ENCODE measurements around the gene ZFP36L1.
"Not testable (repeated sequence)": the region's sequence is repeated elsewhere in the genome, so short reads cannot be mapped to it uniquely, and the experiment has no call there.

ZFP36L1 gene

GRCh38 chr14:68779761-68780323 lies 13.0 kb downstream of the ZFP36L1 start:
- H3K27me3 ChIP-seq (ENCODE audit: low read depth): no peaks in the 10 kb centered on the region
- H3K4me3 ChIP-seq: no peak overlapping the region
- H3K36me3 ChIP-seq (replicated peaks): no peaks in the 10 kb centered on the region
- no peak for DNase-seq (ENCODE audit: low spot score in 2 of 2)
- H3K4me1 ChIP-seq: peaks cover 9% of the 10 kb centered on the region
- in situ Hi-C loops (cut with MboI; ENCODE audit: low sequenced_read_pairs): no loop called here
- no peaks in the 10 kb centered on the region for H3K9me3 ChIP-seq

- no peak for DNase-seq (ENCODE audit: low spot score in 2 of 2)
- Histone ChIP-seq H3K9me3 (no peaks in the 10 kb centered on the region), H3K4me3 (no peak overlapping the region), H3K36me3 (replicated peaks) (no peaks in the 10 kb centered on the region), H3K4me1 (peaks cover 9% of the 10 kb centered on the region), H3K27me3 (ENCODE audit: low read depth) (no peaks in the 10 kb centered on the region)
- in situ Hi-C loops (cut with MboI; ENCODE audit: low sequenced_read_pairs): no loop called here
These were observed 15.2 kb downstream of the ZFP36L1 start for GRCh38 chr14:68777644-68778043.

GRCh38 chr14:68775614-68776126 lies 17.2 kb downstream of the ZFP36L1 start:
- Histone ChIP-seq H3K4me3 (no peak overlapping the region), H3K36me3 (replicated peaks) (no peaks in the 10 kb centered on the region), H3K27me3 (ENCODE audit: low read depth) (no peaks in the 10 kb centered on the region), H3K9me3 (no peaks in the 10 kb centered on the region), H3K4me1 (peaks cover 9% of the 10 kb centered on the region)
- in situ Hi-C loops (cut with MboI; ENCODE audit: low sequenced_read_pairs): no loop called here
- DNase-seq (ENCODE audit: low spot score in 2 of 2): no peak

DNA sequence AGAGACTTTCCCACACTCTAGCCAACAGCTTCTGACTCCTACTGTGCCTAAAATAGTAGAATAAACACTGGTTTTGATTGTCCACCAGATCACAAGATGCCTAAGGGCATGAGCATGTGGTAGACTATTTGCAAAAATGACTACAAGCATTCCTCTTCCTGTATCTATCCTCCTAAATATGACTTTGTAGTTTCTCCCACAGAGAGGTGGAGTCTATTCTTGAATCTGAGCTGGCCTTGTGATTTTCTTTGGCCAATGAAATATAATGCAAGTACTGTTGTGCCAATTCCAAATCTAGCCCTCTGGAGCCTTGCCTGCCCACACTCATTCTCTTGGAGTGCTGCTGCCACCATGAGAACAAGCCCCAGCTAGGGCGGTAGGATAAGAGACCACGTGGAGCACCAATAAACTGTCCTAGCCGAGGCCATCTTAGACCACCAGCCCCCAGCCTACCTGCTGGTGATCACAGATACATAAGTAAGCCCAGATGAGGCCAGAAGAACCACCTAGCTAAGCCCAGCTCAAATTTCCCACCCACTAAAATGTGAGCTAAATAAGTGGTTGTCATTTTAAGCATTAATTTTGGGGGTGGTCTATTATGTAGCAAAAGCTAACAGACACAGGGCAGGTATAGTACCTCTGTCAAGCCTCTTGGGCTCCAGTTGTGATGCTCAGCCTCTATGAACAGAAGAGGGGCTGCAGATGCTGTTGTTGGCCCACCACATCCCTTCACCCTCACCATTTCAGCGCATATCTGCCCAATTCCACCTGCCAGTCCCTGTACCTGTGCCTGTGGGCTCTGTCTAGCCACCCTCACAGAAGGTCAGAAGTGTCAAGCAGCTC lies 17.9 kb downstream of the ZFP36L1 start:
- no peaks in the 10 kb centered on the region for H3K36me3 ChIP-seq (replicated peaks)
- no peaks in the 10 kb centered on the region for H3K27me3 ChIP-seq (ENCODE audit: low read depth)
- H3K9me3 ChIP-seq: no peaks in the 10 kb centered on the region
- no peak for DNase-seq (ENCODE audit: low spot score in 2 of 2)
- peaks cover 9% of the 10 kb centered on the region for H3K4me1 ChIP-seq
- H3K4me3 ChIP-seq: no peak overlapping the region
- in situ Hi-C loops (cut with MboI; ENCODE audit: low sequenced_read_pairs): no loop called here

GRCh38 chr14:68772761-68773381 lies 20.0 kb downstream of the ZFP36L1 start:
- Histone ChIP-seq H3K27me3 (ENCODE audit: low read depth) (no peaks in the 10 kb centered on the region), H3K36me3 (replicated peaks) (no peaks in the 10 kb centered on the region), H3K4me1 (no peaks in the 10 kb centered on the region), H3K4me3 (no peak overlapping the region), H3K9me3 (no peaks in the 10 kb centered on the region)
- no peak for DNase-seq (ENCODE audit: low spot score in 2 of 2)
- in situ Hi-C loops (cut with MboI; ENCODE audit: low sequenced_read_pairs): no loop called here

DNA sequence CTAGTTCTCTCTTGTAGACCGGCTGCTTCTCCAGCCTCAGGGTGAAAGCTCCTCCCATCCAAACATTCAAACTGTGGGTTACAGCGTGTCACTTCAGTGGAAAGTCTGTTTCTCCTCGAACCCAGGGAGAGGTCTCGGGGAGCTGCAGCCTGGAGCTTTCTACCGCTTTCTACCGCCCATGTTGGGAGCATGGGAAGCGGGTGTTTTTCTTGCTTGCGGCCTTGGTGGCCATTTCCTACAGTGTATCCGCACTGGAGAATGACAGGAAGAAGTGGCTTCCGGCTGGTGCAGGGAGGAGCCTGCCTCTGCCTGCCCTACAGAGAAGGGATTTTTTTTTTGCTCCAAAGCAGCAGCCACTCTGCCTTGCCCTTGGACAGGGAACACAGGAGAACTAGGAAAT lies 21.2 kb downstream of the ZFP36L1 start:
- no peak for DNase-seq (ENCODE audit: low spot score in 2 of 2)
- Histone ChIP-seq H3K4me1 (no peaks in the 10 kb centered on the region), H3K27me3 (ENCODE audit: low read depth) (no peaks in the 10 kb centered on the region), H3K9me3 (no peaks in the 10 kb centered on the region), H3K36me3 (replicated peaks) (no peaks in the 10 kb centered on the region), H3K4me3 (no peak overlapping the region)
- in situ Hi-C loops (cut with MboI; ENCODE audit: low sequenced_read_pairs): no loop called here

DNA sequence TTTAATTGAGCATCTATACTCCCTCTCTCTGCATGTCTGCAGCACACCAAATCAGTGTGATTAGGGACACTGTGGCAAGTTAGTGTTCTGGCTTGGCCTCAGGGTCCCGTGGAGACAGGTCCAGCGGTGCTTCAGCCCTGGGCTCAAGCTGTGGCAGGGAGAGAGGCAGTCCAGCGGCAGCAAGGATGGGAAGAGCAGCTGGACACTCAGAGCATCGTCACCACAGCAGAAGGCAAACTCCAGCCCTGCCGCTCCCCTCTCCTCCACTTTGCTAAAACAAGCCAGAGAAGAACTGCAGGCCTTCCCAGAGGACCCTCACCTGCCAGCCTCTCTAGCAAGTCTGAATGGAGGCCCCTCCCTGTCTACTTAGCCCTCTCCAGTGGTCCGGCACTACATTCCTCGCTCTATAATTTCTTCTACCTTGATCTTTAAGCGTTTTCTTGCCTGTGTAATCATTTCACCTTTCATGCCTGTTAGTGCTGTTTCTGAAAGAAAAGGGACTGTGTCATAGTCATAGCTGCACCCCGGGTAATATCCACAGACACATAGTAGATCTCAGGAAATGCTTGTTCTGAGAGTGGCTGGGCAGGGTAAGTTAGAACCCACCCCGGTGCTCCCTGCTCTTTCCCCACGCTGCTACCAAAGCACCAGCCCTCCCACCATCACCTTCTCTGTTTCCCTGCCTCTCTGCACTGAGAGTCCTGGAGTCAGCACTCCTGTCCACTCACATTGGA lies 22.1 kb downstream of the ZFP36L1 start:
- H3K27me3 ChIP-seq (ENCODE audit: low read depth): no peaks in the 10 kb centered on the region
- H3K36me3 ChIP-seq (replicated peaks): no peaks in the 10 kb centered on the region
- no peak for DNase-seq (ENCODE audit: low spot score in 2 of 2)
- in situ Hi-C loops (cut with MboI; ENCODE audit: low sequenced_read_pairs): no loop called here
- no peaks in the 10 kb centered on the region for H3K9me3 ChIP-seq
- H3K4me1 ChIP-seq: no peaks in the 10 kb centered on the region
- no peak overlapping the region for H3K4me3 ChIP-seq

DNA sequence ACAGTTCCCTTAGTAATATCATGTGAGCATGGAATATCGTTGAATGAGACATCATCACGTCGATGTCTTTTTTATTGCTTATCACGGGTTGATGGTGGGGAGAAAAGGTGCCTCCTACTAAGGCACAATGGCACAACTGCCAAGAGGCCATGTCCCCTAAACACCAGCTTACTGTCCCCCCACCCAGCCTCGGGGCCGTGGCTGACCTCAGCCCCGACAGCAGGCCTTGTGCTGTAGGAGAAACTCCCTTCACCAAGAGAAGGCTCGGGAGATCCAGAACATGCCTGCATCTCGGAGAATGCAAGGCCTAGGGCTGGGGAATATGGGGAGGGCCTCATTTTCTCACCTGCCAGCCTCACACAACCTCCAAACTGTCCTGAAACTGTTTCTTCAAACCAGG lies 22.8 kb downstream of the ZFP36L1 start:
- Histone ChIP-seq H3K36me3 (replicated peaks) (no peaks in the 10 kb centered on the region), H3K4me1 (no peaks in the 10 kb centered on the region), H3K9me3 (no peaks in the 10 kb centered on the region), H3K27me3 (ENCODE audit: low read depth) (no peaks in the 10 kb centered on the region), H3K4me3 (no peak overlapping the region)
- in situ Hi-C loops (cut with MboI; ENCODE audit: low sequenced_read_pairs): no loop called here
- no peak for DNase-seq (ENCODE audit: low spot score in 2 of 2)

- Histone ChIP-seq H3K4me1 (no peaks in the 10 kb centered on the region), H3K4me3 (no peak overlapping the region), H3K9me3 (no peaks in the 10 kb centered on the region), H3K27me3 (ENCODE audit: low read depth) (no peaks in the 10 kb centered on the region), H3K36me3 (replicated peaks) (no peaks in the 10 kb centered on the region)
- in situ Hi-C loops (cut with MboI; ENCODE audit: low sequenced_read_pairs): no loop called here
- no peak for DNase-seq (ENCODE audit: low spot score in 2 of 2)
These were observed 24.6 kb downstream of the ZFP36L1 start for GRCh38 chr14:68768316-68768715.

DNA sequence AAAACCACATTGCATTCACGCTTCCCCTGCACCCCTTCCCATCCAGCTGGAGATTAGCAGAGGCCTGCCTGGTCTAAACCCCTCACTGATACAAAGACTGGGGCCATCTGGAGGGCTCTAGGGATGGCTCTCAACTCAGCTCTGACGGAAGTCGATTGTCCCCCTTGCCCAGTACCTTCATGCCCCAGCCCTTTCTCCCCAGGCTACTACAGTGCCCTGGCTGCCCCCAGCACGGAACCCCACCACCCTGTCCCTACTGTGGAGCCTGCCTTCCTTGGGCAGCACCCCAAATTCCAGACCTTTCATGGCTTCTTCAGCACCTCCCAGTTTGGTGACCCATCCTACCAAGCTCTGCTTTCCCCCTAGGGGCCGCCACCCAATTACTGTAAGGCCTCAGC lies 25.6 kb downstream of the ZFP36L1 start:
- in situ Hi-C loops (cut with MboI; ENCODE audit: low sequenced_read_pairs): no loop called here
- no peak for DNase-seq (ENCODE audit: low spot score in 2 of 2)
- no peaks in the 10 kb centered on the region for H3K4me1 ChIP-seq

GRCh38 chr14:68766299-68767247 lies 26.3 kb downstream of the ZFP36L1 start:
- in situ Hi-C loops (cut with MboI; ENCODE audit: low sequenced_read_pairs): no loop called here
- no peaks in the 10 kb centered on the region for H3K4me1 ChIP-seq
- no peak for DNase-seq (ENCODE audit: low spot score in 2 of 2)
- H3K27me3 ChIP-seq (ENCODE audit: low read depth): no peaks in the 10 kb centered on the region
- H3K36me3 ChIP-seq (replicated peaks): no peaks in the 10 kb centered on the region
- no peaks in the 10 kb centered on the region for H3K9me3 ChIP-seq
- no peak overlapping the region for H3K4me3 ChIP-seq

More for the DNA sequence above, 25.6 kb downstream of the ZFP36L1 start:
- Histone ChIP-seq H3K4me3 (no peak overlapping the region), H3K36me3 (replicated peaks) (no peaks in the 10 kb centered on the region), H3K9me3 (no peaks in the 10 kb centered on the region), H3K27me3 (ENCODE audit: low read depth) (no peaks in the 10 kb centered on the region)

DNA sequence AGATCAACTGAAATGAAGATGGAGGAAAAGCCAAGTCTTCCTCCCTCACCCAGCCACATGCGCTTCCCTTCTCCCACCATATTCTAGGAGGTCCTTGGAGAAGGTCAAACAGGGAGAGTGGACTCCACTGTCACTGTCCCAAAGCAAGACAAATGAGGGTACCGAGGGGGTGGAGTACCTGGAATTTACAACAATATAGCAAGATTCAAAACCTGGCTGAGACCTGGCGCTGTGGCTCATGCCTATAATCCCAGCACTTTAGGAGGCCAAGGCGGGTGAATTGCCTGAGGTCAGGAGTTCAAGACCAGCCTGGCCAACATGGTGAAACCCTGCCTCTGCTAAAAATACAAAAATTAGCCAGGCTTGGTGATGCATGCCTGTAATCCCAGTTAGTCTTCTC lies 29.0 kb downstream of the ZFP36L1 start:
- in situ Hi-C loops (cut with MboI; ENCODE audit: low sequenced_read_pairs); H3K27me3 ChIP-seq (ENCODE audit: low read depth); H3K4me3 ChIP-seq; H3K9me3 ChIP-seq; DNase-seq (ENCODE audit: low spot score in 2 of 2); H3K4me1 ChIP-seq; H3K36me3 ChIP-seq (replicated peaks): not testable (repeated sequence)
